Measurements from ENCODE around the gene IFT81. TPM values are rescaled to one million over a fixed set of nuclear protein-coding genes. Genes with fewer than 3 reads are reported as not detected.

Gene IFT81
- total RNA-seq, 6 experiments from 2014 or later = 1.3 to 5.1 (median 2.5) TPM

DNA sequence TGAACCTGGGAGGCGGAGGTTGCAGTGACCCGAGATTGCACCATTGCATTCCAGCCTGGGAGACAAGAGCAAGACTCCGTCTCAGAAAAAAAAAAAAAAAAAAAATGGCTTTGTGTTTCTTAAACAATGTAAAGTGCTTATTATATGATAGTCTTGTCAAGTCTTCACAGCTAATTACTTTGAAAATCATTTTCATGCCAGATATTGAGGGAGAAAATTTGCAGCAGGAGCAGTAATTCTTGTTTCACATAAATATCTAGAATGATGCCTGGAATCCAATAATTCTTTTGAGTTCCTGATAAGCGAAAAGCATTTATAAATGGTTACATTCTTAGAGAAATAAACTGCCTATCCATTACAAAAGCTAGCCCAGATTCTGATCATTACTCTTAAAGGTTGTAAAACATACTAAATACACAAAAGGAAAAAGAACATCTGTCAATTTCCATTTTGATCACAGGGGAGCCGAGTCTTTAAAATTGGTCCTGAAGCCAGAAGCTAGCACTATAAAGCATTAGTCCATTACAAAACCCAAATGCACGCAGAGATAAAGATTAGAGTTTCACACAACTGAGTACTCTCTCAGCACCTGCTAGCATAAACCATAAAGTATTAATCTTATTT, 50.3 kb downstream of the IFT81 start:
- DNase-seq (no peak), ATAC-seq (no peak)
- Histone ChIP-seq H3K27ac (no peak overlapping the region), H3K4me1 (no peaks in the 10 kb centered on the region), H3K4me3 (no peak overlapping the region), H3K36me3 (no peaks in the 10 kb centered on the region), H3K9me3 (no peaks in the 10 kb centered on the region), H3K27me3 (no peaks in the 10 kb centered on the region)
- intact Hi-C loops (cut with DNase I) = no loop called here
- 91% methylated on average over 5 of the region's 6 CpGs for WGBS (ENCODE audit: insufficient coverage, low coverage, low lambda C conversion rate, missing lambda C conversion rate)
- TF ChIP-seq, protein P1, sequence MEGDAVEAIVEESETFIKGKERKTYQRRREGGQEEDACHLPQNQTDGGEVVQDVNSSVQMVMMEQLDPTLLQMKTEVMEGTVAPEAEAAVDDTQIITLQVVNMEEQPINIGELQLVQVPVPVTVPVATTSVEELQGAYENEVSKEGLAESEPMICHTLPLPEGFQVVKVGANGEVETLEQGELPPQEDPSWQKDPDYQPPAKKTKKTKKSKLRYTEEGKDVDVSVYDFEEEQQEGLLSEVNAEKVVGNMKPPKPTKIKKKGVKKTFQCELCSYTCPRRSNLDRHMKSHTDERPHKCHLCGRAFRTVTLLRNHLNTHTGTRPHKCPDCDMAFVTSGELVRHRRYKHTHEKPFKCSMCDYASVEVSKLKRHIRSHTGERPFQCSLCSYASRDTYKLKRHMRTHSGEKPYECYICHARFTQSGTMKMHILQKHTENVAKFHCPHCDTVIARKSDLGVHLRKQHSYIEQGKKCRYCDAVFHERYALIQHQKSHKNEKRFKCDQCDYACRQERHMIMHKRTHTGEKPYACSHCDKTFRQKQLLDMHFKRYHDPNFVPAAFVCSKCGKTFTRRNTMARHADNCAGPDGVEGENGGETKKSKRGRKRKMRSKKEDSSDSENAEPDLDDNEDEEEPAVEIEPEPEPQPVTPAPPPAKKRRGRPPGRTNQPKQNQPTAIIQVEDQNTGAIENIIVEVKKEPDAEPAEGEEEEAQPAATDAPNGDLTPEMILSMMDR (IDR thresholded peaks at IDR 0.05) = no peak
- no peak for TF ChIP-seq POLR2A (IDR thresholded peaks at IDR 0.05)

DNA sequence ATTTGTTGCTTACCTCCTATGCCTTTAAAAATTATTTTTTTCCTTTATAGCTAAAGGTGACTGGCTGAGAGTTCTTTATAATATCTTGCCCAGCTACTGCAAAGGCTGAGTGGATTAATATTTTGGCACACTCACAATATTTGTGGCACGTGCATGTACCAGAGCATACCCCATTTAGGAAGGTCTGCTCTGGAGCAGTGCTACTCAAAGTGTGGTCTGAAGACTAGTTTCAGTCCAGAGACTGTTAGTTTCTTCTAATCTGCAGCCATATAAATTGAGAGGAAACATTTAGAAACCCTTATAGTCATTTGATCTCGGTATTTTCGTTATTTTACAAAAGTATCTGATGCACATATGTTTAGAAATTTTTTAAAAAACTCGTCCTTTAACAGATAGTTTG, 51.0 kb downstream of the IFT81 start:
- WGBS (ENCODE audit: insufficient coverage, low coverage, low lambda C conversion rate, missing lambda C conversion rate) = 80% methylated on average over 4 of the region's 4 CpGs
- H3K27ac ChIP-seq = no peak overlapping the region
- no peaks in the 10 kb centered on the region for H3K27me3 ChIP-seq
- ATAC-seq = no peak
- intact Hi-C loops (cut with DNase I) = no loop called here
- no peaks in the 10 kb centered on the region for H3K36me3 ChIP-seq
- no peak for DNase-seq
- no peak overlapping the region for H3K4me3 ChIP-seq
- H3K4me1 ChIP-seq = no peaks in the 10 kb centered on the region
- TF ChIP-seq, protein P1 (IDR thresholded peaks at IDR 0.05) = no peak
- TF ChIP-seq POLR2A (IDR thresholded peaks at IDR 0.05) = no peak
- no peaks in the 10 kb centered on the region for H3K9me3 ChIP-seq

DNA sequence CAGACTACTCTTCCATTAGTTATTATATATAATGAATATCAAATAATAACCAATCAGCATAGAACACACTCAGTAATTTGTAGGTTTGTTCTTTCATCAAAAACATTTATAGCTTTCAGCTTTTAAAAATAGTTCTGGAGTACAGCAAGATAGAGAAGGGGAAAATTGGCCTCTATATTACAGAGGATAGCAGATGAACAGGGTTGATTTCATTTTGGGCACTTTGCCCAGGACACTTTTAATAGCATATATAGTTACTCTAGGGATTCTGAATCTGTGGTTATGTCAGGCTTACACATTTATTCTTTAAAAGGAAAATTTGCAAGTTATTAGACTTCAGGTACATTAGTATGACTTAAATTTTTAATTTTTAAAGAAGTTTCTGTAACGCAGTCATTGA, 52.6 kb downstream of the IFT81 start:
- Histone ChIP-seq H3K4me3 (no peak overlapping the region), H3K27me3 (no peaks in the 10 kb centered on the region), H3K4me1 (no peaks in the 10 kb centered on the region), H3K36me3 (no peaks in the 10 kb centered on the region), H3K9me3 (no peaks in the 10 kb centered on the region), H3K27ac (no peak overlapping the region)
- WGBS (ENCODE audit: insufficient coverage, low coverage, low lambda C conversion rate, missing lambda C conversion rate) = 94% methylated on average over 1 of the region's 1 CpG
- ATAC-seq (no peak), DNase-seq (no peak)
- intact Hi-C loops (cut with DNase I) = no loop called here
- TF ChIP-seq, protein P1 (IDR thresholded peaks at IDR 0.05) = no peak
- no peak for TF ChIP-seq POLR2A (IDR thresholded peaks at IDR 0.05)

DNA sequence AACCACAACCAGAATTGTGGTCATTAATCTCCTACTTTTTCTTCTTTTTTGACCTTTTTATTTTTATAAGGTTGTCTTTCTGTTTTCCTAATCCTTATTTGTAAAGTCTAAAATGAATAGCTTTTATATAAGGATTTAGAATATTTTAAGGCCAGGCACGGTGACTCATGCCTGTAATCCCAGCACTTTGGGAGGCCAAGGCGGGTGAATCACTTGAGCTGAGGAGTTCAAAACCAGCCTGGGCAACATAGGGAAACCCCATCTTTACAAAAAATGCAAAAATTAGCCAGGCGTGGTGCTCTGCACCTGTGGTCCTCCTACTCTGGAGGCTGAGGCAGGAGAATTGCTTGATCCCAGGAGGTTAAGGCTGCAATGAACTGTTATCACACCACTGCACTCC, 55.1 kb downstream of the IFT81 start:
- no peak for TF ChIP-seq POLR2A (IDR thresholded peaks at IDR 0.05)
- TF ChIP-seq, protein P1 (IDR thresholded peaks at IDR 0.05) = no peak
- Histone ChIP-seq H3K4me1 (no peaks in the 10 kb centered on the region), H3K27me3 (no peaks in the 10 kb centered on the region), H3K4me3 (no peak overlapping the region), H3K9me3 (no peaks in the 10 kb centered on the region), H3K27ac (no peak overlapping the region), H3K36me3 (no peaks in the 10 kb centered on the region)
- WGBS (ENCODE audit: insufficient coverage, low coverage, low lambda C conversion rate, missing lambda C conversion rate) = 76% methylated on average over 2 of the region's 3 CpGs
- no peak for DNase-seq
- intact Hi-C loops (cut with DNase I) = no loop called here
- ATAC-seq = no peak
